ENCODE results near the gene EIF4G1. TPM values are rescaled to one million over a fixed set of nuclear protein-coding genes. Genes with fewer than 3 reads are reported as not detected.
A peak's percentile ranks its signal among the peaks of the same experiment; 100 is the strongest.

The EIF4G1 gene
- total and polyA plus RNA-seq, 7 donors = 395 to 787 (median 628) TPM

DNA sequence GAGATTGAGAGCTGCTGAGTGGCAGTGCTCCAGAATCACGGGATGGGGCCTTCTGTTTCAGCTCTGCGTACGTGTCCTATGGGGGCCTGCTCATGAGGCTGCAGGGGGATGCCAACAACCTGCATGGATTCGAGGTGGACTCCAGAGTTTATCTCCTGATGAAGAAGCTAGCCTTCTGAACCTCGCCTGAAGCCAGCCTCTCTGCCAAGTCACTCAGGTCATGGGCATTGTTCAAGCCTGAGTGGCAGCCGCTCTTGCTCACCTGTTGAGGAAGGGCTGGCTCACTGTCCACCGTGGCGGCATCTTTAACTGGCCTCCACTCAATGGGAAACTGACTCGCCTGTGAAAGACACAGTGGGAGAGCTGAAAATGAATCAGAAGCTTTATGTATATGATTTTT is 53.7 kb downstream of the EIF4G1 start:
- peaks cover 17% of the 10 kb centered on the region for H3K4me1 ChIP-seq
- H3K4me3 ChIP-seq = no peak overlapping the region
- H3K9me3 ChIP-seq = no peaks in the 10 kb centered on the region
- H3K27me3 ChIP-seq (ENCODE audit: insufficient read depth in 3 of 3, low read length in 2 of 3) = no peaks in the 10 kb centered on the region
- H3K27ac ChIP-seq = no peak overlapping the region
- DNase-seq (peak in 1 of 2 donors; percentile 42), ATAC-seq (no peak)
- intact Hi-C loops (cut with DNase I) = no loop called here
- no peak for TF ChIP-seq CTCF (IDR thresholded peaks at IDR 0.05)
- H3K36me3 ChIP-seq (ENCODE audit: insufficient read depth in 1 of 2, low read depth in 1 of 2) = peaks cover 2 to 41% of the 10 kb centered on the region in 2 donors
- 73 to 77% (median 74%) methylated on average over 9 of the region's 9 CpGs for WGBS, 3 donors

DNA sequence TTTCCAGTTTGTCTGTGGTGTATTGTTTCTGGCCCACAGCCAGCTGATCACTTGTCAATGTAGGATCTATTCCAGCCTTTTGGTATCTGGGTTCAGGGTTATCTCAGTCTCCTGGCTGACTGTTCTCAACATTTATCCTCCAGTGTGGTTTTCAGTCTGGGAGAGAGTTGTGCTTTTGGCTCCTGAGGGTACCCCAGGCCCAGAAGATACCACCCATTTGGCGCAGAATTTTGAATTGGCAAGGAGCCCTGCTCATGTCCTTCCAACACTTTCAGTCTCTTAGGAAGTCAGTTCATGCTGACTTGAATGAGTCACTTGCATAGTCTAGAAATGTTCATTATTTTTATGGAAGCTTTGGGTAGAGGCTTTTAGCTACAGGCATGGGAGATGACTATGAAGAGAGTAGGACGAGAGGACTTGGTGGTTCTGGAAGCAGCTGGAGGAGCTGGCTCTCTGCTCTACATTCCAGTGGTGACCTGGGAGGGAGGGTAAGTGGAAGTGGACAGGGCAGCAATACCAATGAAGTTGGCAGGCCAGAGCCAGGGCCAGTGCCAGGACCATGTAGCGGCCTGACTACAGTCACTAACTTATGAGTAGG is 54.3 kb downstream of the EIF4G1 start:
- DNase-seq (peak in 1 of 2 donors; percentile 68), ATAC-seq (peak; percentile 51 to 84 (median 70))
- no peak for TF ChIP-seq CTCF (IDR thresholded peaks at IDR 0.05)
- Histone ChIP-seq H3K36me3 (ENCODE audit: insufficient read depth in 1 of 2, low read depth in 1 of 2) (peaks cover 2 to 41% of the 10 kb centered on the region in 2 donors), H3K9me3 (no peaks in the 10 kb centered on the region), H3K4me3 (no peak overlapping the region), H3K4me1 (peaks cover 17% of the 10 kb centered on the region), H3K27ac (peak overlapping the region; percentile 48), H3K27me3 (ENCODE audit: insufficient read depth in 3 of 3, low read length in 2 of 3) (no peaks in the 10 kb centered on the region)
- intact Hi-C loops (cut with DNase I) = no loop called here
- 26 to 35% (median 32%) methylated on average over 3 of the region's 3 CpGs for WGBS, 3 donors

DNA sequence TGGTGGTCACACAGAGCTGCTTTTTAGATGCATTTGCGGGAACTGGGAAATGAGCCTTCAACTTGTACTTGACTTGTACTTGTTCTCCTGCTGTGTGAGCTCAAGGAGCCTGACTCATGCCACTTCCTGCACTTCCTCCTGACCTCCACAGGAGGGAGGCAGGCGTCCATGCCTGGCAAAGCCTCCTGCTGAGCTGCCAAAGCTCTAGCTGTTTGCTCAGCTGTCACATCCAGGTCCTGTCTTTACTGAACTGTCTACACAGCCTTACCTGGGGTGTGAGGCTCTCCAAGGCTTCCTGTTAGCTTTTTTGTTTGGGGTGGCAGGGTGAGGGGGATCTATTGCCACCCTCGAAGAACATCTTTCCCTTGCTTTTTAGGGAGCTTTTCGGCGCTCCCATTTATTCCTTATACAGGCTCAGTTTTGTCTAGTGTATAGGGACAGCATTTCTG is 57.2 kb downstream of the EIF4G1 start:
- peak; percentile 98 for TF ChIP-seq CTCF (IDR thresholded peaks at IDR 0.05)
- Histone ChIP-seq H3K4me3 (no peak overlapping the region), H3K36me3 (ENCODE audit: insufficient read depth in 1 of 2, low read depth in 1 of 2) (peaks cover 2 to 22% of the 10 kb centered on the region in 2 donors), H3K4me1 (peaks cover 17% of the 10 kb centered on the region), H3K27me3 (ENCODE audit: insufficient read depth in 3 of 3, low read length in 2 of 3) (no peaks in the 10 kb centered on the region), H3K9me3 (no peaks in the 10 kb centered on the region), H3K27ac (no peak overlapping the region)
- intact Hi-C loops (cut with DNase I) = loop anchor here (1.0 to 10.0 kb wide), 6 partner anchors 93 to 403 kb away; no protein-coding TSS in a partner anchor
- WGBS, 3 donors = 46 to 51% (median 49%) methylated on average over 5 of the region's 5 CpGs
- DNase-seq = peak; percentile 78 to 91
- peak; percentile 91 to 97 (median 94) for ATAC-seq

GRCh38 chr3:184372296-184372821 is 58.0 kb downstream of the EIF4G1 start:
- Histone ChIP-seq H3K4me1 (peaks cover 17% of the 10 kb centered on the region), H3K36me3 (ENCODE audit: insufficient read depth in 1 of 2, low read depth in 1 of 2) (peaks cover 0 to 15% of the 10 kb centered on the region in 2 donors), H3K27ac (no peak overlapping the region), H3K4me3 (no peak overlapping the region), H3K27me3 (ENCODE audit: insufficient read depth in 3 of 3, low read length in 2 of 3) (peaks cover 0 to 7% (median 0%) of the 10 kb centered on the region in 3 donors), H3K9me3 (no peaks in the 10 kb centered on the region)
- 74 to 82% (median 75%) methylated on average over 8 of the region's 8 CpGs for WGBS, 3 donors
- no peak for TF ChIP-seq CTCF (IDR thresholded peaks at IDR 0.05)
- no peak for ATAC-seq
- DNase-seq = no peak
- intact Hi-C loops (cut with DNase I) = loop anchor here (2.0 to 10.0 kb wide), 3 partner anchors 92 to 402 kb away; no protein-coding TSS in a partner anchor
